GM13977 (cell line): Measurements from ENCODE around the gene GAS2.

Experiments used
- DNase-seq: peaks from one replicate; pipeline ENCODE4 v3.0.0; 2012; ENCODE audit warnings: low spot score
- in situ Hi-C: fragments of 300-500 bp; cut with MboI; formaldehyde crosslinking; loops from one replicate; pipeline ENCODE4 v1.12.0; 2022; ENCODE audit warnings: low sequenced_read_pairs, low pct_unique_long_range_greater_than_20kb, mixed read lengths, inconsistent platforms; ENCODE audit not compliant: unreplicated experiment
- TF ChIP-seq, protein P1 (sequence below): IDR thresholded peaks from 2 replicates; pipeline ENCODE4 v1.5.1; 2012; ENCODE audit warnings: mild to moderate bottlenecking, control low read depth; ENCODE audit not compliant: insufficient read depth; ENCODE audit errors: extremely low read depth, missing control alignments

GAS2 gene

DNA sequence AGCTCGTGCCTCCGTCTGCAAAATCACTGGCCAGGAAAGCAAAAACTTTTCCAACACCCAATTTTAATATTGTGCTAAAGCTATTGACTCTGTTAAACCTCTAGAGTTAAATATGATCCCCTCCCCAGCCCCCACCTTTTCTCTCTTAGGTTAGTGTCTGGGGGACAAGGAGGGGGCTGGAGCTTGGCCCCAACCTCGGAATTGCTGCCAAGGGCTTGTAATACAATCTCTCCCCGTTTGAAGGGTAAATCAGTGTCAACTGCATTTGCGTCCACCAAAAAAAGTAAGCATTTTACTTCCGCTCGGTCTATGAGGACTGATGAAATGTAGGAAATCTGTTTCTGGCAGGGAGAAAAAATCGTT lies at the start of gene GAS2:
Gene GAS2 (plus strand): TSS at position 287 of the 363 bp plus-strand sequence. CDS start 8,259 bp downstream, outside the sequence.
- no peak for DNase-seq
- in situ Hi-C loops = no loop called here
- TF ChIP-seq, protein P1, sequence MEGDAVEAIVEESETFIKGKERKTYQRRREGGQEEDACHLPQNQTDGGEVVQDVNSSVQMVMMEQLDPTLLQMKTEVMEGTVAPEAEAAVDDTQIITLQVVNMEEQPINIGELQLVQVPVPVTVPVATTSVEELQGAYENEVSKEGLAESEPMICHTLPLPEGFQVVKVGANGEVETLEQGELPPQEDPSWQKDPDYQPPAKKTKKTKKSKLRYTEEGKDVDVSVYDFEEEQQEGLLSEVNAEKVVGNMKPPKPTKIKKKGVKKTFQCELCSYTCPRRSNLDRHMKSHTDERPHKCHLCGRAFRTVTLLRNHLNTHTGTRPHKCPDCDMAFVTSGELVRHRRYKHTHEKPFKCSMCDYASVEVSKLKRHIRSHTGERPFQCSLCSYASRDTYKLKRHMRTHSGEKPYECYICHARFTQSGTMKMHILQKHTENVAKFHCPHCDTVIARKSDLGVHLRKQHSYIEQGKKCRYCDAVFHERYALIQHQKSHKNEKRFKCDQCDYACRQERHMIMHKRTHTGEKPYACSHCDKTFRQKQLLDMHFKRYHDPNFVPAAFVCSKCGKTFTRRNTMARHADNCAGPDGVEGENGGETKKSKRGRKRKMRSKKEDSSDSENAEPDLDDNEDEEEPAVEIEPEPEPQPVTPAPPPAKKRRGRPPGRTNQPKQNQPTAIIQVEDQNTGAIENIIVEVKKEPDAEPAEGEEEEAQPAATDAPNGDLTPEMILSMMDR = no peak

DNA sequence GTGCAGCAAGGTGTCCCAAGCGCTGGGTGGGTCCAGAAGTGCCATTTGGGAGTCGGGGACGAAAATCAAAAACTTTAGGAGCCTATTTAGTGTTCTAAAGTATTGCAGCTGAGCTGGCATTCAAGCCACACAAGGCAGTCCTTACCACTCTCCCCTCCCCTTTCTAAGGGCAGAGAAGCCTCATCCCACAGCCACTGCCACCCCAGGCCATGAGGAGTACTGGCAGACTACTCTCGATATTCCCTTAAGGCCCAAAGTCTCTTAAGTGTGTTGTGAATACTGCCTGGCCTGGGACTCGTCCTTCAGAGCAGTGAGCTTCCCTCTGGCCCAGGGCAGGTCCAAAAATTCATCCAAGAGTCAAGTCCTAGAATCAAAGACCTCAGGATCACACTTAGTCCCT lies 48.5 kb upstream of the GAS2 start:
- in situ Hi-C loops = no loop called here
- TF ChIP-seq, protein P1 = no peak
- DNase-seq = no peak

DNA sequence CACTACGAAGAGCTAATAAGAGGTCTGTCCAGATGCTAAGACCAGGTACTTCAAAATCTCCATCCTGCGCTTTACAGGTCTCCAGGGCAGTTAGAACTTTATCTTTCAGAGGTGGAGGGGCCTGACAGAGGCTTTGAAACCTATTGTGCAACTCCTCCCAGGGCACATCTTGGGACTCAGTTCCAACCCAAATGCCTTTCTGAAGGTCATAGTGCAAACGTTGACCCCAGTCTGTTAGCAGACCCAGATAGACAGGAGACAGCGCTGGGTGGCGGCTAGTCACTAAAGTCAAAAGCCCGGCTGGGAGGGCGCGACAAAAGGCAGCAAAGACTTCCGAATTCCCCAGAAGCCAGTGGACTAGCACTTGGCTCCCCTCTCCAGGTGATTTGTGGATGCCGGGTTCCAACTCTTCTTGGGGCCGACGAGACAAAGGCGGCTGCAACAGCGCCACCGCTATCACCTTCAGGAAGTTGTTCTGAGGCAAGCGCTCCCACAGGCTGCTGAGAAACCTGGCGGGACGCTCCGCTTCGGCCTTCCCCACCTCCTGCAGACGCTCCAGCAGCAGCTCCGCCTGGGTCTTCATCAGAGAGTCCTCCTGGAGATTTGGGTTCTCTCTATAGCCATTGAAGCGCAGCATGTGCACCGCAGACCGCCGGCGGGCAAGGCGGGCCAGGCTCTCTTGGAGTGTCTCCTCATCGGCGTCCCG lies 41.5 kb upstream of the GAS2 start:
- DNase-seq = peak; percentile 44
- TF ChIP-seq, protein P1 = peak; percentile 64
- in situ Hi-C loops = no loop called here

DNA sequence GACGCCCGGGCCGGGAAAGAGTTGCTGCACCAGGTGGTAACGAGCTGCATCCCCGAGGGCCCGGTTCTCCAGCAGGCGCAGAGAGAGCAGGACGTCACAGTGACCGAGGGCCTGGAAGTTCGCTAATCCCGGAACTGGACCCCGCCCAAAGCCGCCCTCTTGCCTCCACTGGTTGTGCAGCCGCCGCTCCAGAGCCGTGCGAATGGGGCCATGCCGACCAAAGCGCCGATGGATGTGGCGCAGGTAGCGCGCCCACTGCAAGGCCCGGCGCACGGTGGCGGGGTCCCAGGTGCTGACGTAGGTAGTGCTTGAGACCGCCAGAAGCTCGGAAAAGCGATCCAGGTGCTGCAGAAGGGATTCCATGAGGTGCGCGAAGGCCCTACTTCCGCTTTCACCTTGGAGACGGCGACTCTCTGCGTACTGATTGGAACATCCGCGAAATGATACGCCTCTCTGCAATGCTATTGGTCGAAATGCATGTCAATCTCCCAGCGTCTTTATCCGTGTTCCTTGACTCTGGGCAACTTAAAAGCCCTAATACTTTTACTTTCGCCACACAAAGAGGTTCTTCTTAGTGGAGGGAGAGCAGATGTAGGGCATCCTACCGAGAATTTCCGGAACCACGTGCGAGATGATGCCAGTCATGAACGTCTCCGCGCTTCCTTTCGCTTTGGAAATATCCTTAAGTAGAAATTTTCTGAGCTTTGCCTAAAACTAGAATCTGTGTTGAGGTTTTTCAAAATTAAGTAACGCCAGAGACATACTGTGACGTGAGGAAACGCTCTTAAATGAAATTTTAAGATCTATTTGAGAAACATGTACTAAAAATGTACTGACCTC lies 40.7 kb upstream of the GAS2 start, which contains the start of gene FANCF:
Gene FANCF (minus strand): TSS at position 376 of the 840 bp plus-strand sequence. CDS start 13 bp downstream, at position 363.
- DNase-seq = peak; percentile 92
- TF ChIP-seq, protein P1 = no peak
- in situ Hi-C loops = no loop called here

DNA sequence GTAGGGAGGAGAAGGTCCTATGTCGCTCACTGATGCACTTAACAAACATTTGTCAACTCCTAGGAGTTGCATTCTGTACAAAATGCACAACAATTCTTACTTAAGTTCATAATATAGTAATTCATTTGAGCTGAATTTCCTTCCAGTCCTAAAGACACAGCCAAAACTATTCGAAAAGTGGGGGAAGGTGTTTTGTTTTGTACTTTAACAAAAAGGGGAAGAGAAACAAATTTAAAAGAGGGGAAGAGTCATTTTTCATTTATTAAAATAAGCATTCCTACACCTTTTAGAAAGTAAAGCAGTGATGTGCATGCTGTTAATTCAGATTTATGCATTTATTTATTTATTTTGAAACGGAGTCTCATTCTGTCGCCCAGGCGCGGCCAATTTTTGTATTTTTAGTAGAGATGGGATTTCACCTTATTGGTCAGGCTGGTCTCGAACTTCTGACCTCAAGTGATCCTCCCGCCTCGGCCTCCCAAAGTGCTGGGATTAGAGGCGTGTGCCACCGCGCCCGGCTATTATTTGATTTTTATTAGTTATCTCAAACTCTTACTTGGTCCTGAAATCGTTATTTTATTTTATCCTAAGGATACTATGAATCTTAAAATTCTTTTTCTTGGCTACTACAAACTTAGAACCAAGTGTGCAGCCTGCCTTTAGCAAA lies 39.7 kb upstream of the GAS2 start:
- in situ Hi-C loops = no loop called here
- TF ChIP-seq, protein P1 = no peak
- peak; percentile 7 for DNase-seq

DNA sequence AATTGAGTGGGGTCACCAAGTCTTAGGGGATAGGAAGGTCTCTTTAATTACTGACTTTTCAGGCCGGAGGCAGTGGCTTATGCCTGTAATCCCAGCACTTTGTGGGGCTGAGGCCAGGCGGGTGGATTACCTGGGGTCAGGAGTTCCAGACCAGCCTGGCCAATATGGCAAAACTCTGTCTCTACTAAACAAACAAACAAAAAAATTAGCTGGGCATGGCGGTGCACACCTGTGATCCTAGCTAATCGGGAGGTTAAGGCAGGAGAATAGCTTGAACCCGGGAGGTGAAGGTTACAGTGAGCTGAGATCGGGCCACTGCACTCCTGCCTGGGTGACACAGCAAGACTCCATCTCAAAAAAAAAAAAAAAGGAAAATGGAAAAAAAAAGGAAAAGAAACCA lies 39.0 kb upstream of the GAS2 start:
- in situ Hi-C loops = no loop called here
- DNase-seq = no peak
- TF ChIP-seq, protein P1 = no peak
